Gastroesophageal sphincter (tissue), 3 donors: ENCODE results near the gene SHCBP1L.

Experiments used
- POLR2A ChIP-seq, 2 donors: fragments of 450-650 bp; IDR thresholded peaks; one replicate each; pipeline ENCODE4 v1.6.1; 2017; ENCODE audit warnings: antibody characterized with exemption in 2 of 2, mild to moderate bottlenecking in 2 of 2, moderate library complexity in 1 of 2
- POLR2AphosphoS5 ChIP-seq: sonication (generic); formaldehyde crosslinking; IDR thresholded peaks from one replicate; pipeline ENCODE4 v1.6.1; 2017; ENCODE audit warnings: antibody characterized with exemption
- TF ChIP-seq, protein P1 (sequence below), 4 experiments: fragments of 200-600 bp in 2 of 4; fragments of 450-650 bp in 2 of 4; sonication (generic) in 1 of 4; IDR thresholded peaks; one replicate each; pipeline ENCODE4 v1.5.1; 2017 to 2019; ENCODE audit warnings: antibody characterized with exemption in 4 of 4, mild to moderate bottlenecking in 2 of 4, moderate library complexity in 2 of 4

DNA sequence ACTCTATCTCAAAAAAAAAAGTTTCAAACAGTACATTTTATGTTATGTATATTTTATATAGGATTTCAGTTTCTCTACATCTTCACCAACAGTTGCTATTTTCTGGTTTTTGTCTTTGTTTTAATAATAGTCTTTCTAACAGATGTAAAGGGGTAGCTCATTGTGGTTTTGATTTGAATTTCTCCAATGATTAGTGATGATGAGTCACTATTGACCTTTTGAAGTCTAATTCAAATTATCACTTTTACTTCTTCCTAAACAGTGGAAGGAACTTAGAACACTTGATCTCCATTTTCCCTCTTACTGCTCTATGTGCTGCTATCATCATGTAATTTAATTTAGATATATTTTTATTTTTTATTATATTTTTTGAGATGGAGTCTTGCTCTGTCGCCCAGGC is 31.7 kb upstream of the SHCBP1L start:
- TF ChIP-seq, protein P1, sequence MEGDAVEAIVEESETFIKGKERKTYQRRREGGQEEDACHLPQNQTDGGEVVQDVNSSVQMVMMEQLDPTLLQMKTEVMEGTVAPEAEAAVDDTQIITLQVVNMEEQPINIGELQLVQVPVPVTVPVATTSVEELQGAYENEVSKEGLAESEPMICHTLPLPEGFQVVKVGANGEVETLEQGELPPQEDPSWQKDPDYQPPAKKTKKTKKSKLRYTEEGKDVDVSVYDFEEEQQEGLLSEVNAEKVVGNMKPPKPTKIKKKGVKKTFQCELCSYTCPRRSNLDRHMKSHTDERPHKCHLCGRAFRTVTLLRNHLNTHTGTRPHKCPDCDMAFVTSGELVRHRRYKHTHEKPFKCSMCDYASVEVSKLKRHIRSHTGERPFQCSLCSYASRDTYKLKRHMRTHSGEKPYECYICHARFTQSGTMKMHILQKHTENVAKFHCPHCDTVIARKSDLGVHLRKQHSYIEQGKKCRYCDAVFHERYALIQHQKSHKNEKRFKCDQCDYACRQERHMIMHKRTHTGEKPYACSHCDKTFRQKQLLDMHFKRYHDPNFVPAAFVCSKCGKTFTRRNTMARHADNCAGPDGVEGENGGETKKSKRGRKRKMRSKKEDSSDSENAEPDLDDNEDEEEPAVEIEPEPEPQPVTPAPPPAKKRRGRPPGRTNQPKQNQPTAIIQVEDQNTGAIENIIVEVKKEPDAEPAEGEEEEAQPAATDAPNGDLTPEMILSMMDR (IDR thresholded peaks at IDR 0.05): no peak
- TF ChIP-seq POLR2A (IDR thresholded peaks at IDR 0.05) (no peak), POLR2AphosphoS5 (no peak)
